Activated CD4-positive, alpha-beta T cell treated with anti-CD3 and anti-CD28 coated beads, Interleukin-2, Interleukin-4, amounts not matched to agents 100 ng/mL and 50 ng/mL, durations not matched to agents 16 hours and 8 hours (primary cell): ENCODE data around the gene PPP2R3B.
"Not testable (repeated sequence)": the region's sequence is repeated elsewhere in the genome, so short reads cannot be mapped to it uniquely, and the experiment has no call there.

Experiments
- DNase-seq: peaks from one replicate; pipeline ENCODE4 v3.0.0-alpha.2; 2020; ENCODE audit warnings: low spot score

Gene PPP2R3B

DNA sequence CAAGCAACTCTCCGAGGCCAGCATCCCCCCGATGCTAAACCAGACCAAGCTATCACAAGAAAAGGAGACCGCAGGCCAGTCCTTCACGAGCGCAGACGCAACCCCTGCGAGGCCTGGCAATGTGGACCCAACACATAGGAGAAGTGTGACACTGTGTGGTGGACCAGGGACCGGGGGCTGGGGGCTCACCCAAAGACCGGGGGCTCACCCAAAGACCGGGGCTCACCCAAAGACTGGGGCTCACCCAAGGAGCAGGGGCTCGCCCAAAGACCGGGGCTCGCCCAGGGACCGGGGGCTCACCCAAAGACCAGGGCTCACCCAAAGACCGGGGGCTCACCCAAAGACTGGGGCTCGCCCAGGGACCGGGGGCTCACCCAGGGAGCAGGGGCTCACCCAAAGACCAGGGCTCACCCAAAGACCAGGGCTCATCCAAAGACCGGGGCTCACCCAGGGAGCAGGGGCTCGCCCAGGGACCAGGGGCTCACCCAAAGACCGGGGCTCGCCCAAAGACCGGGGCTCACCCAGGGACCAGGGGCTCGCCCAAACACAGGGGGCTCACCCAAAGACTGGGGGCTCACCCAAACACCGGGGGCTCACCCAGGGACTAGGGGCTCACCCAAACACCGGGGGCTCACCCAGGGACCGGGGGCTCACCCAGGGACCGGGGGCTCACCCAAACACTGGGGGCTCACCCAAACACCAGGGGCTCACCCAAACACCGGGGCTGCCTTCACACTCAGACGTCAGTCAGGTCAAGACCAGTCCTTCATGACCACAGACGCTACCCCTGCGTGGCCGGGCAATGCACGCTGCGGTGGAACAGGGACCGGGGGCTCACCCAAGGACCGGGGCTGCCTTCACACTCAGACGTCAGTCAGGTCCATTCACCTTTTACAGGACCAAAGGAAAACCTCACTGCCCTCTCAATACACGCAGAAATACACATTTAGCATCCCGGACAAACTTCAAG is 32.9 kb downstream of the PPP2R3B start:
- no peak for DNase-seq

GRCh38 chrX:352582-353314 is 34.0 kb downstream of the PPP2R3B start:
- no peak for DNase-seq

DNA sequence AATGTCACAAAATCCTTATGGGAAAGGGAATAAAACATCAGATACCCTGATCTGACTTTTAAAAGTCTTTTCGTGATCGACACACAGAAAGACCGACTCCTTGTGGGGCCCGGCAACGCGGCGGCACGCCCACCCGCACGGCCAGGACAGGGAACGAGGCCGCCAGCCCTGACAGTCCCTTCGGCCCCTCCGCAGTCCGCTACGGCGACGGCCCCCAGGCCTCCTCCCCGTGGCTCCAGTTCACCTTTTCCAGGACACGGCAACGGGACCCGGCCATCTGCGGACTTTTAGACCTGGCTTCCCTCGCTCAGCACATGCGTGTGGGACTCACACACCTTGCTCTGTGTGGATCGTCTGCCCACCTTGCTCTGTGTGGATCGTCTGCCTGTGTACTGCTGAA is 34.5 kb downstream of the PPP2R3B start:
- no peak for DNase-seq

GRCh38 chrX:351736-352135 is 35.0 kb downstream of the PPP2R3B start:
- DNase-seq: no peak

DNA sequence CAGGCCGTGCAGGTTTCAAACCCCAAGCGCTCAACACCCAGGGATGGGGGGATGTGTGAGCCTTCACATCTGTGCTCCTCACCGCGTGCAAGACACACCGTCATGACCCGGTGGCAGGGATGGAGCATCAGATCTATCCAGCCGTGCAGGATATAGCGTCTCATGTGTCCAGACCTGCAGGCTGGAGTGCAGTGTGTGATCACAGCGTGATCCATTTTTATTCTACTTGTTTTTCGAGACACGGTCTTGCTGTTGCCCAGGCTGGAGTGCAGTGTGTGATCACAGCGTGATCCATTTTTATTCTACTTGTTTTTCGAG is 35.4 kb downstream of the PPP2R3B start:
- DNase-seq: not testable (repeated sequence)

DNA sequence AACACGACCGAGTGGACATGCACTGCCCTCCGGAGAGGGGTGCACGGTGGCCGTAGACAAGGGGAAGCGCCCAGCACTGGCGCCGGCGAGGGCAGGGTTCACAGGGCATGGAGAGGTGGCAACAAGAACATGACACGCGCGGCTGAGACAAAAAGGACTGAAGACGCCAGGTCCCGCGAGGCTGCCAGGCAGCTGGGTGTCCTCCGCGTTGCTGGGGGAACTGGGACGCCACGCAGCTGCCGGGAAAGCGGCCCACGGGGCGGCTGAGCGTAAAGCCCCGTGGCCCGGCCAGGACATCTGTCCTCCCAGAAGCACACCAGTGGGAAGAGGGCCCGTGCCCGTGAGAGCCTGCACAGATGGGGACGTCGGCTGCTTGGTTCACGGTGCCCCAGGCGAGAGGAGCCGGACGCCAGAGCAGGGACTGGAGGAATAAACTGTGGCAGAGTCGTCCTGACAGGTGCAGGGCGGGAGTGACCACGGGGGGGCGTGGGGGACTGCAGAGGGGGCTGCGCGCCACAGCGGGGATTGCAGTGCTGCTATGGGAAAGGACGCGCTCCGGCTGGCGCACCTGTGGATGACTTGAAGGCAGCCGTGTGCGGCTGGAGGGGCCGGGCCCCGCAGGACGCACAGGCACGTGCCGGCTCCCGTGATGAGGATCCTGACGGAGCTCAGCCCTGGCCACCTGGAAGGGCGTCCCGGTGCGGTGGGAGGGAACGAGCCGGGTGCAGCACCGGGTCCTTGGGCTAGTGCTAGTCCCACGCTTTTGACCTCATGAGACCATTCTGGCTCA is 36.0 kb downstream of the PPP2R3B start:
- DNase-seq: no peak

GRCh38 chrX:350148-350533 is 36.6 kb downstream of the PPP2R3B start:
- no peak for DNase-seq

- DNase-seq: no peak
Observed at GRCh38 chrX:349702-350101, 37.0 kb downstream of the PPP2R3B start.

DNA sequence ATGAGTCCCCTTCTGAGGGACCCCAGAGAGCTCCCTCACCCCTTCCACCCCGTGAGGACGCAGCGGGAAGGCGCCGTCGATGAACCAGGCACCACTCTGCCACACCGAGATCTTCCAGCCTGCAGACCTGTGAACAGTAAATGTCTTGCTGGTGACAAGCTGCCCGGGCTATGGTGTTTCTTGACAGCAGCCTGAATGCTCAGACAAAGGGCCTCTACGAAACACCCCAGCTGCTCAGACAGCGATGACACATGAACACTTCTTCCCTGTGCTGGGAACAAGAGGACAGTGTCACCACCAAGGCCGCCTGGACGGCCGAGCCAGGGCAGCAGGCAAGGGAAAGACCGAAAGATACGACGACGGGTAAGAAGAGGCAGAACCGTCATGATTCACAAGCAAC is 37.5 kb downstream of the PPP2R3B start:
- DNase-seq: no peak

- no peak for DNase-seq
Observed at GRCh38 chrX:348461-349117, 38.1 kb downstream of the PPP2R3B start.

GRCh38 chrX:347351-348117 is 39.2 kb downstream of the PPP2R3B start:
- DNase-seq: no peak

GRCh38 chrX:346034-346813 is 40.5 kb downstream of the PPP2R3B start:
- no peak for DNase-seq

- DNase-seq: no peak
Observed at GRCh38 chrX:345020-345925, 41.4 kb downstream of the PPP2R3B start.

- no peak for DNase-seq
Observed at GRCh38 chrX:344371-344901, 42.3 kb downstream of the PPP2R3B start.

DNA sequence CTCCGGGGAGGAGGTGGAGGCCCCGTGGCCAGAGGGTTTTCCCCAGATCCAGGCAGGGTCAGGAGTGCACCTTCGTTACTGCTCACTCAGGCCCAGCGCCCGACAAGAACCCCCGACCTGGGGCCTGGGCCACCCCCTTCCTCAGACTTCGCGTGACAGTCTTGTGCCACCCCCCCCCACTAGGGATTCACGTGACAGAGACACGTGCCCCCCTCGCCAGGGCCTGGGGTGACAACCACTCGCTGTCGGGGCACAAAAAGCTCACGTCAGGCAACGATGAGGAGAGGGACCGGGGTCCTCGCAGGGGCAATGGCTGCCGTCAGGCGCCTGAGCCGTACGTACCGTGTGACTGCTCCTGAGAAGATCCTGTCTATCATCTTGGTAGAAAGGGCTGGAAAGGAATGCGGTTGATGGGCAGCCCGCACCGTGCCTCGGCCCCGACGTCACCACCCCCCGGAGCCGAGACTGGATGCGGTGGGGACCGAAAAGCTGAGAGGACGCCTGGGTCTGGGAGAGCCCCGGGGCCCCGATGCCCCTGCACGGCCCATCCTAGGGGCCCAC is 45.1 kb downstream of the PPP2R3B start:
- DNase-seq: no peak

- no peak for DNase-seq
Observed at GRCh38 chrX:340641-341423, 45.9 kb downstream of the PPP2R3B start.

DNA sequence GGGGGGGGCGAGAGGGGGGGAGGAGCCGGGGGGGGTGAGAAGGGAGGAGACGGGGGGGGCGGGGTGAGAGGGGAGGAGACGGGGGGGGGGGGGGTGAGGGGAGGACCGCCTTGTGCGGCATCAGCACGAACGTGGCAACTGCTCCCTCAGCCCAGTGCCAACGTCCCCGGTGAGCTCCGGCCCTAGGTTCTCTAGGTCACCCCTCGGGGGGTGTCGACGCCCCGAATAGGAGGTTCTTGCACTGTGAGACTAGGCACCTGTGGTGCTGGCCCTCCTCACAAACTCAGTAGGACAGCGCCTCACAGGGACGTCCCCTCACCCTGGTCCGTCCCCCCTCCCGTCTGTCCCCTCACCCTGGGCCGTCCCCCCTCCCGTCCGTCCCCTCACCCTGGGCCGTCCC is 46.6 kb downstream of the PPP2R3B start:
- no peak for DNase-seq

DNA sequence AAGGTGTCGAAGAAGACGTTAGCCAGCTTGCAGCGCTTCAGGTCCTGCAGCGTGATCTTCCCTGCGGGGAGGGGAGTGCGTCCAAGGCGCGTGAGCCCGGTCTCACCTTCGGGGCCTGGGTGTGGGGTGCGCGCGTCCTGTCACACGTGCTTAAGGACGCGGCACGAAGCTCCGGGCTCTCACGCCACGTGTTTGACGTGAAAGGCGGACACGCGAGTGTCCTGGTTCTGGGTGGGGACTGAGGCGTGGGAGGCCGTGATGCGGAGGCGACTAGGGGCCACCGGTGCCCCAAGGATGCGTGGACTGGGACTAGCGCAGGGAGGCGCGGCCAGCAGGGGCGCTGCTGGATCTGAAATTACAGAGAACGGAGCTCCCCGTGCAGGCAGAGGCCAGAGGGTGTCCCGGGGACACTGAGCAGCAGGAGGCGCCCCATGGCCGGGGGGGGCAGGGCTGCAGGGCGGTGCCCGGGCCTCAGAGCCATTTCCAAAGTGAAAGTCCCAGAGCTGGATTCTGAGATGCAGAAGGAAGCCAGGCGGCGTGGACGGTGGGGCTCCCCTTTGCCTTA is 47.8 kb downstream of the PPP2R3B start:
- no peak for DNase-seq
